ENCODE results near the gene KLF11. TPM values are rescaled to one million over a fixed set of nuclear protein-coding genes. Genes with fewer than 3 reads are reported as not detected.

Gene KLF11
- 14.0 and 15.0 TPM in 2 replicates for total RNA-seq (2014; rRNA removed; shearing (Covaris generic))
- polyA plus RNA-seq (2014; cell fraction: nucleus; rRNA removed): 2.9 and 4.2 TPM in 2 replicates

DNA sequence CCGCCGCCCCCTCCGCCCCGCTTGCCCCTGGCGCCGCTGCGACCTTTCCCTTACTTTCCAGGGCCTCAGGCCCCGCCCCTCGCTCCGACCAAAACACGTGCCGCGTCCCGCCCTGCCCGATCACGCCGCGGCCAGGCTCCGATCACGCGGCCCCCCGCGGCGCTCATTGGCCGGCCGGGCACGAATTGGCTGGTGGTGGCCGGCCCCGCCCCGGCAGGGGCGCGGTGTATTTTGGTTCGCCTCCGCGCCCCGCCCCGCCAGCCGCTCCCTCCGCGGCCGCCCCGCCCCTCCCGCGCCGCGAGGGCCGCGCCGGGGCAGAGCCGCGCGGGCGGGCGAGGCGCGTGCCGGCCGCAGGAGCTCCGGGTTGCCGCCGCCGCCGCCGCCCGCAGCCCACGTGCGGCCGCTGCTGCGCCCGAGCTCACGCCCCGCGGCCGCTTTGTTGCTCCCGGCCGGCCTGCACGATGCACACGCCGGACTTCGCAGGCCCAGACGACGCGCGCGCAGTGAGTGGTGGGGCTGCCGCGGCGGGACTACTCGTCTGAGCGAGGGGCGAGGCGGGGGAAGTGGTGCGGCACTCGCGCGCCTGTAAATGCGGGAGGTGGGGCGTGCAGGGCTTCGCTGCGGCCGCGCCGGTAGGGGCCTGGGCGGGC, at the start of gene KLF11:
Gene KLF11, plus strand, starts transcription at position 295 of the 650 bp plus-strand sequence. Its CDS starts 167 bp downstream, at position 462.
- DNase-seq (ENCODE audit: extremely low read depth, low read depth): peak; percentile 83

DNA sequence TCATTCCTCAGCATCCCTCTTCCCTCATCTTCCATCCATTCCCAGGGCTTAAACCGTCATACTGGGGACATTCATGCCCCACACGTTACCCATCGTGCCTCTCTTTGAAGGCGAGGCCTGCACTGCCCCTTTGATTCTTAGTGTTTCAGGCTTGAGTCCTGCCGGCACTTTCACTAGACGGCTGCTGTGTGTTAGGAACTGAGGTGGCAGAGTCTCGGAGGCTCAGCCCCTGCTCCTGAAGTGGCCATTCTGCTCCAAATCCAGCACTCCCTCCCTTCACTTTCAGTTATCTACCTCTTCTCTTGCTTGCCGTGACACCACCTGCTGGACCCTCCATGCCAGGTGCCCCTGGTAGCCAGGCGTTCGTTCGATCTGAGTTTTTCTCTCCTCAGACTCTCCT, 48.9 kb upstream of the KLF11 start:
- no peak for DNase-seq (ENCODE audit: extremely low read depth, low read depth)

DNA sequence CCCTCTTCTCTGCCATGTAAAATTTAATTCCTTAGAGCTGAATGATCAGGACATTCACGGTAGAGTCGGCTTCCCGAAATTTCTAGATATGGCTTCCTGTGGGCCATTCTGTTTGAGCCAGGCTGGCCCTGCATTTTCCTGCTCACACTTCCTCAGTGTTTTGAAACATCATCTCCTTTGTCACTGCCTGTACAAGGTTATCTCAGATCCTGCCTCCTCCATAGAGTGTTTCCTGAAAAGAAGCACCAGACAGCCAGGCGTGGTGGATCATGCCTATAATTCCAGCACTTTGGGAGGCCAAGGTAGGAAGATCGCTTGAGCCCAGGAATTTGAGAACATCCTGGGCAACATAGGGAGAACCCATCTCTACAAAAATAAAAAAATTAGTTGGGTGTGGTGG, 48.3 kb upstream of the KLF11 start:
- DNase-seq (ENCODE audit: extremely low read depth, low read depth): no peak

DNA sequence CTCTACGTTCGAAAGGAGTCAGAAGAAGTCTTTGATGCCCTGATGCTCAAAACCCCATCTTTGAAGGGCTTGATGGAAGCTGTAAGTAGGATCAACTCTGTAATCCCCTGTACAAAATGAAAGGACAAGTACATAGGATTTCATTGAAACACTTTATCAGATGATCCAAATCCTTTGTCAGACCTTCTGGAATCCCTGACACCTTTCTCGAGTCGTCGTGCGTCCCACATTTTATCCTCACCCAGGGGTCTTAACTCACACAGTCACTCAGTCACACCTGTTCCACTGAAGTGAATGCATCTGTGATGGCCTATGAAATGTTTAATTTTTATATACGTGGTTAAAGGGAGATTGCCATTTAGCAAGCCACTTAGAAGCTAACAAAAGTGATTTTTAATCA, 47.0 kb upstream of the KLF11 start:
- no peak for DNase-seq (ENCODE audit: extremely low read depth, low read depth)

DNA sequence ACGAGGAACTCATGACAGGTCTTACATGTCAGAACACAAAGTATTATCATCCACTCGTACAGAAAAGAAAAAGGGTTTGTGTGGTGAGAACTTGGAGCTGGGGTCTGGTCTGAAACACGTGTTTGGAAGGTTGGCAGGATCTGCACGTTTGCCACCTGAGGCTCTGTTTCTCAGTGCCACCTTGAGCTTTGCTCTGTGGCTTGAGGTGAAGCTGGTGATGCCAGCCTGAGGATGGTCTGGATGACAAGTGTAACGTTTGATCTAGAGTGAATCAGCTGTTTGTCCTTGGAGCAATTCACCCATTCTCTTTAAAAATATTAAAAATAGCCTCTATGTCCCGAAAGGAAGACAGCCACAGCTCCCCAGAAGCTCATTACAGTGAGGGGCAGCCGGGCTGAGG, 45.4 kb upstream of the KLF11 start:
- no peak for DNase-seq (ENCODE audit: extremely low read depth, low read depth)

DNA sequence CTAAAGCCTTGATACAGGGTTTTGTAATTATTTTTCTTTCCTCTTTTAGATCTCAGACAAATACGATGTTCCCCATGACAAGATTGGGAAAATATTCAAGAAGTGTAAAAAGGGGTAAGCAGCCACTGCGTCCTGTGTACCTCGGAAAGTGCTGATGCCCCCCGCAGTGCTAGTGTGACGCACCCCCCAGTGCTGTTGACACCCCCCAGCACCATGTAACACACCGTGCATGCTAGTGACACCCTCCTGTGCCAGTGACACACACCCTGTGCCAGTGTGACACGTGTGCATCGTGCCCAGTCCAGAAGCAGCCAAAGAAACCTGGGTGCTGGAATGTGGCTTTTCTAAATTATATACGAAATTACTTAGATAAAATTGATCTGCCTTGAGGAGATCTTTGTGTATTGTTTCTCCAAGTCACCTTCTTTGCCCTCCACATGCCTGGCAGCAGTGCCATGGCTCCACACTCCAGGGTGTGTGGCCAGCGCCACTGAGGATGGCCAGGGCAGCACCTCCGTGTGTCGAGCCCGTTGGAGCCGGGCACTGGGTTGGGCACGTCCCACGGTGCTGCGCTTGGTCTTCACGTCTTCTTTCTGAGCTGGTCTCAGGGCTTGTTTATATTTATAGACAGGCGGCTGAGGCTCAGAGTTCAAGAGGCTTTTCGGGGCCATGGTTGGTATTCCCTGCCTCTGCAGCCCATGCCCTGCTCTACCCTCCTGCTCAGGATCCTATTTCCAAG, 44.3 kb upstream of the KLF11 start:
- DNase-seq (ENCODE audit: extremely low read depth, low read depth): no peak

DNA sequence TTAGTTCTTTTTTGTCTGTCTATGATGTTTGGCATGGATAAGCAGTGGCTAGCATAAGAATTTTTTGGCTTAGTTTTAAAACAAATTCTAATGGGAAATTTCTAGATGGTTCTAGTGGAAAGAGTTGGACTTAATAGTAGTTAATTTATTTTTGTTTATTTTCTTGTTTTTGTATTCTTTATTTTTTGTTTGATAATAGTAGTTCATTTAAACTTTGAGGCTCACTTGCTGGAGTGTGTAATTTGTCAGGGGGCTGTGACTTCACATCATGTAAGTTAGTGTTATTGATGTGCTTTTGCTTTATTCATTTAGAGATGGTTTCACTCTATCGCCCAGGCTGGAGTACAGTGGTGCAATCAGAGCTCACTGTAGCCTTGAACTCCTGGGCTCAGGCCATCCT, 43.7 kb upstream of the KLF11 start:
- no peak for DNase-seq (ENCODE audit: extremely low read depth, low read depth)

DNA sequence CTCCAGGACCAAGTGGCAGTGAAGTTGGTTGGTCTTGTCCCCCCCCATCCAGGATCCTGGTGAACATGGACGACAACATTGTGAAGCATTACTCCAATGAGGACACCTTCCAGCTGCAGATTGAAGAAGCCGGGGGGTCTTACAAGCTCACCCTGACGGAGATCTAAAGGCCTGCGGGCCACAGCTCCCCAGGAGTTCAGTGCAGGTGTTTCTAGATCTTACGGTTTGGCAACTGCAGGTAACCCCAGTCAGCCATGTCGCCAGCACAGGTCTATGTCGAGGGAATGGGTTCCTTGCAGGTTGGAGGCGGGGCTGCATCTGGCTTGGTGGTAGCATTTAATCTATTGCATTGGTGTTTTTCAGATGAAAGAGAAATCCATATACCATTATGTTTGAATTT, 42.8 kb upstream of the KLF11 start:
- DNase-seq (ENCODE audit: extremely low read depth, low read depth): no peak

DNA sequence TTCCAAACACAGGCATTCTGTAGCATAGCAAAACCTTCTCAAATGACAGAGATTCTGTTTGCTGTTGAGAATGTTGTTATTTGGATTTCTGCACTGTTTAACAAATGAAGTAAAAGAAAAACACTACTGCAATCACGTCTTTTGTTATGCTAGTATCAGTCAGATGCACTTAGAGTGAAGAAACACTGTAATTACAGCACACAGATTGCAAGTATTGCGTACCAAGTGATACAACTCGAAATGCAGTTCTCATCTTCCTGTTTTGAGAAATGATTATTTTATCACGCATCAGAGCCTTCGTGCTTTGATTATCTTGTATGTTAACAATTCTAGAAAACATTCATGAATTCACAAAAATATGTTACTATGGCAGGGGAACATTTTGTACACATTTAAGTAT, 41.8 kb upstream of the KLF11 start:
- no peak for DNase-seq (ENCODE audit: extremely low read depth, low read depth)

DNA sequence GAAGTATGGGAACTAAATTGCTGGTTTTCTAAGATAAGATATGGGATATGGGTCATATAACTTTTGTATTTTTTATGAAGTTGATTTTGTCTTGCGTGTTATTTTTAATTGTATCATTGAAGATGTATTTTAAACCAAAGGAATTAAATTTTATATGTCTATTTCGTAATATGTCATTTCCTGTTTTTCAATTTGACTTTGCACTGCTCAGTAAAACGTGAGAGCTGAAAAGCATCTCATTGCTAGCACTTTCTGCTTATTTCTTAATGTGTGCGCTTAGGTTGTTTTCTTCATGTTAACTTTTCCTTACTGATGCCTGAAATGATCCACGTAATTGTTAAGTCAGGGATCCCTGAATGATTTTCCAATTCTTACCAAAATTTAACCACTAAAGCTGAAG, 41.2 kb upstream of the KLF11 start:
- DNase-seq (ENCODE audit: extremely low read depth, low read depth): no peak

DNA sequence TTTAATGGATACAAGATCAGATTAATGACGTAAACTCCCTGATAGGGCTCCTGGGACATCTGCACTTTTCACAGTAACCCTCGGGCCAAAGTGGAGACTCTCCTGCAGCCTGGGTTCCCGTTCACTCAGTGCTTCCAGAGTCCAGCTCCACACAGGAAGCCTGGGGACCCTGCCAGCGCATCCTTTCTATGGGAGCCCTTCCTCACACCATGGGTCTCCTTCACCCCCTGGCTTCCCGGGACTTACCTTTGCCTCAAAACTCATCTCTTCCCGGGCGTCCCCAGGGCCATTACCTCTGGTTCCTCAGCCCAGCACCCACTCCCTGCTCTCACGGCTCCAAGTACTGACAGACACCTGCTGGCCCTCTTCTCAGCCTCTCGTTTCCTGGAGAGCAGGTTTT, 40.7 kb upstream of the KLF11 start:
- no peak for DNase-seq (ENCODE audit: extremely low read depth, low read depth)

DNA sequence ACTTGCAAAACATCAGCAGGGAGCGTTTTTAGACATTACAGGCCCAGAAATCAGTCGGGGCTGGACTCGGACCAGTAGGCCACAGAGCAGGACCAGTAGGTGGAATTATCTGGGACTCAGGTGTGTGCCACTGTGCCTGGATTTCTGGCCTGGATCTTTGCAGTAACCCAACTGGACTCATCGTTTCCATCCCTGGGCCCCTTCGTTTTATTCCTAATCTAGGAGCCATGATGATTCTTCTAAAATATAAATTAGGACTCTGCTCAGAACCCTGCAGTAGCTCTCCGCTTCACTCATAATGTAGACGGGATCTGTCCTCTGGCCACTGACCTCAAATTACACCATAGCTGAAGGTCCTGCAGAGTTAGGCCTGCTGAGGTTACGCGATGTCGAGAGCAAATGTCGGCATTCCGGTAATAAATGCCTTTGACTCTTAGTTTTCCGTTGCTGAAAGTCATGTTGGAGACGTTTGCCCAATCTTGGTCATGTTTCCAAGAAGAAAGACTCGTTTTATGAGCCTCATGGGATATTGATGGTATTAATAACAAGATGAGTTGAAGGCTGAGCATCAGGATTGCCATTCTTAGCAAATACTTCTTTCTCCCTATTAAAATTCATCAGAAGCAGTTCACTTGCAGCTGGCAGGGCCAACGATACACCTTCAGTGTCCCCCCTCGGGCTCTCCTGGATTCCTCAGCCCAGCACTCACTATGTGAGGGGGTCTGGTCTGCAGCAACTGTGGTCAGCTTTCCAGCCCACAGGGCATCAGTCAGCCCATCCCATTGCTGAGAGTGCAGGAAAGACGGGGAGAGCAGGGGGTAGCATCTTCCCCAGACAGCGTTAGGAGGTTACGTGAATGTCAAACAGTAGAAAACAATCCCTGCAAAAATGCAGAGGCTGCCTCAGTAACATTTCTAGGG, 39.9 kb upstream of the KLF11 start:
- DNase-seq (ENCODE audit: extremely low read depth, low read depth): no peak

DNA sequence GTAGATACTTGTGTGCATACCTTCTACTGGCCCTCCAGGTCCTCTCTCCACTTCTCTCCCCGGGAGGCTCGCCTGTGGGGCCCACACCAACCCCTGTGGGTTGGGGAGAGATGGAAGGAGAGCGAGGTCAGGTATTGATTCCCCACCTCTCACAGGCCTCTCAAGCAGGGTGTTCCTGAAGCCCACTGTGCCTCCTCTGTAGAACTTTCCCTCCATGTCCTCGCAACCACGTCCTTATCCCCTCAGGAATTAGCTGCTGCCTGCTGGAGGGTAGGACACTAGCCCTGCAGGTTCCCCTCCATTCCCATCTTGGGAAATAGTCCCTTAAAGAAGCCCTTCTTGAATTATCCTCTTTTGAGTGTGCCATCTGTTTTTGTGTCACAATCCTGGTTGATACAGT, 38.9 kb upstream of the KLF11 start:
- no peak for DNase-seq (ENCODE audit: extremely low read depth, low read depth)

DNA sequence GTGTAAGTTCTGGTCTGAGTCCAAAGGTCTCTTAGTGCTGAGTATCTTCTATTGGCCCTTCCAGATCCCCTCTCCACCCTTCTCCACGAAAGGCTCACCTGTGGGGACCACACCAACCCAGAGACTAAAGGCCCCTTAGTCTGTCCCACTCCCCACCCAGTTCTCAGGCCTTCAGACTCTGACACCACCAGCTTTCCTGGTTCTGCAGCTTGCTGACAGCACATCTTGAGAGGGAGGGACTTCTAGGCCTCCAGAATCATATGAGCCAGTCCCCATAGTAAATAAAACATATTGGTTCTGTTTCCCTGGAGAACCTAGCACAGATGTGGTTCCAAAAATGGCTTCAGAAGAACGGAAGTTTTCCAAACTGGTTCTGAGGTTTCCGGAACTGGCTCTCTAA, 38.5 kb upstream of the KLF11 start:
- DNase-seq (ENCODE audit: extremely low read depth, low read depth): no peak

DNA sequence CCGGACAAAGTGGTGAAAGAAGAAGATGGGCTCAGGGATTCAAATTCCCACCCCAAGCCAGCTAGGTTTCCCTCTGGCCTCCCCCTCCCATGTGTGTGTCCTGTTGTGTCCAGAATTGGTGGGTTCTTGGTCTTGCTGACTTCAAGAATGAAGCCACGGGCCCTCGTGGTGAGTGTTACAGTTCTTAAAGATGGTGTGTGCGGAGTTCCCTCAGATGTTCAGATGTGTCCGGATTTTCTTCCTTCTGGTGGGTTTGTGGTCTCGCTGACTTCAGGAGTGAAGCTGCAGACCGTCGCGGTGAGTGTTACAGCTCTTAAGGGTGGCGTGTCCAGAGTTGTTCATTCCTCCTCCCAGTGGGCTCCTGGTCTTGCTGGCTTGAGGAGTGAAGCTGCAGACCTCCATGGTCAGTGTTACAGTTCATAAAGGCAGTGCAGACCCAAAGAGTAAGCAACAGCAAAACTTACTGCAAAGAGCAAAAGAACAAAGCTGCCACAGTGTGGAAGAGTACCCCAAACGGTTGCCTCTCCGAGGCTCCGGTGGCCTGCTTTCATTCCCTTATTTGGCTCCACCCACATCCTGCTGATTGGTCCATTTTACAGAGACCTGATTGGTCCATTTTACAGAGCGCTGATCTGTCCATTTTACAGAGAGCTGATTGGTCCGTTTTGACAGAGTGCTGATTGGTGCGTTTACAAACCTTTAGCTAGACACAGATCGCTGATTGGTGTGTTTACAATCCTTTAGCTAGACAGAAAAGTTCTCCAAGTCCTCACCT, 37.7 kb upstream of the KLF11 start:
- no peak for DNase-seq (ENCODE audit: extremely low read depth, low read depth)

DNA sequence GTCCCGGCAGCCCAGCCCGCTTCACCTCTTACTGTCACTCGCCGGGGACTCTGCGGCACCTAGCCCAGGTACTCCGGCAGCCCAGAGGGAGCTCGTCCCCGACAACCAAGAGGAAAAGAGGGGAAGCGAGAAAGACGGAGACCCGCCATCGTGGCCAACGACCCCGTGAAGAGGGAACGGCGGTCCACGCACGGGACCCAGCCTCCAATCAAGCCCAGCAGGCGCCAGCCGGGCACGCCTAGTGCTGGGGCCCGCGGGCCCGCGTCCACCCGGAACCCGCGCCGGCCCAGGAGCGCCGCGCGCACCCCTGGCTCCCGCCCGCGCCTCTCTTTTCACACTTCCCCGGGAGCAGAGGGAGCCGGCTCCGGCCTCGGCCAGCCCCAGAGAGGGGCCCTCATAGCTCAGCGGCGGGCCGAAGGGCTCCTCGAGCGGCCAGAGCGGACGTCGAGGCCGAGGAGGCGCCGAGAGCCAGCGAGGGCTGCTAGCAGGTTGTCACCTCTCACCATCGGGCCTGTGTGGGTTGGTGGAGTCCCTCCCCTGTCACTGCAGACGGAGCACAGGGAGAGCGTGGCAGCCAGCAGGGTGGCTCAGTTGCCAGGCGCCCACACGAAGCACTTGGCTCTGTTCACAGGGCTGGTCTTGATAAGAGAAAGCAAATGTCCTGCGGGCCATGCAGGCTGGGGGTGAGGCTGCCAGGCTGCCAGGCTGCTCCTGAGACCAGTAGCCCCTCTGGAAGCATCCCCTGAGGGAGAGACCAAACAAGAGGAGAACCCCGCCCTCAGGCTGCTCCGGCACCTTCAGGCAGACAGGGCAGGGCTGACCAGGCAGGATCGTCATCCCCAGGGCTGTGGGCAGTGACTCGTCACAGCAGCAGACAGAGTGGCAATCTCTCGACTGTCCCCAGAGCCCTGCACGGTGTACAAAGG, 36.9 kb upstream of the KLF11 start:
- no peak for DNase-seq (ENCODE audit: extremely low read depth, low read depth)

DNA sequence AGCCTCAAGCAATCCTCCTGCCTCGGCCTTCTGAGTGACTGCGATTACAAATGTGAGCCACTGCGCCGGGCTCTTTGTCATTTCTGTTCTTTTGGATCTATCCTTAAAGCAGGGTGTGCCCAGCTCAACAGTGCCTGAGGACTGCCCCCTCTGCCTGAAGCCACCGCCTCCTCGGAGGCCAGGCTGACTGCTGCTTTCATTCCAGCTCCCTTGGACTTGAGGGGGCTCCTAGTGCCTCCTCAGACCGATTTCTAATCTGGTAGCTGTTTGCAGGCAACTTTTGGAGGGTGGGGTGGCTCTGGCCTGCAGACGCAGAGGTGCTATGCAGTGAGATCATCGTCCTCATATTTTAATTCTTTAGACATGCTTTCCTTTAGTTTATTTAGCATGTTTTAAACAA, 35.9 kb upstream of the KLF11 start:
- no peak for DNase-seq (ENCODE audit: extremely low read depth, low read depth)

DNA sequence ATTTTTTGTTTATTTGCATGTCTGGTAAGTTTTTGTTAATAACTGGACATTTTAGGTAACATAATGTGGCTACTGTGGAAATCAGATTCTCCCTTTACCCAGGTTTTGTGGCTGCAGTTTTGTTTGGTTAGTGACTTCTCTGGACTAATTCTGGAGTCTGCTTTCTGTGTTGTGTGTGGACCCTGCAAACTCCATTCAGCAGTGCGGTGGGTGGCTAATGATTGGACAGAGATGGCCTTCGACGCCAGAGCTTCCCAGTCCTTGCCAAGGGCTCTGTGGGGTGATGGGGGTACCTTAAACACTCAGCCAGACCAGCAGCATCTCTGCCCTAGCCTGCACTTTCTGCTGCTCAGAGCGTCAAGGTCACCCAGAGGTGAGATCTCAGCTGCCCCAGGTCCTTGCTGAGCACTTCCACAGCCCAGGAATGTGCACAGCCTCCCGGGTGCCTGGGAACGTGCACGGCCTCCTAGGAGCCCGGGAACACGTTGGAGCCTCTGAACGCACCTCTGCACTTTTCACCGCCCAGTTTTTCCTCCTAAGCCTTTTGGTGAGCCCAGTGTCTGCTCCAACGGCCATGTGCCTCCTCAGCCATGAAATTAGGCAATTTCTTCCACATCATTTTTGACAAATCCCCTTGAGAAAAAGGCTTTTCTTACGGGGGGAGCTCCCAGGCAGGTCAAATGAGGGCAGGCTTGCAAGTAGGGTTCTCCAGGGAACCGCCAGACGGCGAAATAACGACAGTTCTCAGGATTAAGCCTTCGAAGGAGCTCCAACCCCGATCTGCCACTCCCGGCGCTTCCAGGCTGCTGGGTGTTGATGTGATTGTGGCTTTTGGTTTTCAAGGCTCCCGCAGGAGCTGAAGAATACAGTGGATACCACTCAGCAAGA, 35.2 kb upstream of the KLF11 start:
- no peak for DNase-seq (ENCODE audit: extremely low read depth, low read depth)

DNA sequence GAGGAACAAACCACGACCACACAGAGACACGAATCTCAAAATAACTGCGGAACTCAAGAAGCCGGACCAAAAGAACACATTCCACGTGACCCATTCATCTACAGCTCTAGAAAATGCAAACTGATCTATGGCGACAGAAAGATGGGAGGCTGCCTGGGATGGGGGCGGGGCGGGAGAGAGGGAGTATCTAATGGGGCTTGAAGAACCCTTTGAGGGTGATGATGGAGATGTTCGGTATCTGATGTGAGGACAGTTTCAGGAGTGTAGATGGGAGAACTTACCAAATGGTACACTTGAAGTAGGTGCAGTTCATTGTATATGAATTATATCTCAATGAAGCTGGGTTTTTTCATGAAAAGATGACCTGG, 34.6 kb upstream of the KLF11 start:
- DNase-seq (ENCODE audit: extremely low read depth, low read depth): no peak
